ENCODE measurements around the gene CEACAM1.
"Not testable (repeated sequence)": the region's sequence is repeated elsewhere in the genome, so short reads cannot be mapped to it uniquely, and the experiment has no call there.

Gene CEACAM1

GRCh38 chr19:42467183-42467760 lies 61.0 kb downstream of the CEACAM1 start:
- Histone ChIP-seq H3K36me3 (ENCODE audit: control insufficient read depth, insufficient read depth, low read length) (no peaks in the 10 kb centered on the region), H3K27me3 (ENCODE audit: control insufficient read depth, insufficient read depth, low read length) (no peaks in the 10 kb centered on the region), H3K9ac (ENCODE audit: low read length) (no peak overlapping the region), H3K4me1 (ENCODE audit: control insufficient read depth, insufficient read depth, low read length) (peaks cover 16% of the 10 kb centered on the region), H3K4me3 (ENCODE audit: low read length) (no peak overlapping the region), H3K9me3 (ENCODE audit: control insufficient read depth, low read length) (no peaks in the 10 kb centered on the region)

- no peaks in the 10 kb centered on the region for H3K27me3 ChIP-seq (ENCODE audit: control insufficient read depth, insufficient read depth, low read length)
- no peaks in the 10 kb centered on the region for H3K36me3 ChIP-seq (ENCODE audit: control insufficient read depth, insufficient read depth, low read length)
- H3K4me3 ChIP-seq (ENCODE audit: low read length), result no peak overlapping the region
- H3K9ac ChIP-seq (ENCODE audit: low read length), result no peak overlapping the region
- no peaks in the 10 kb centered on the region for H3K9me3 ChIP-seq (ENCODE audit: control insufficient read depth, low read length)
- peaks cover 11% of the 10 kb centered on the region for H3K4me1 ChIP-seq (ENCODE audit: control insufficient read depth, insufficient read depth, low read length)
These were observed 61.6 kb downstream of the CEACAM1 start for GRCh38 chr19:42466521-42467182.

- Histone ChIP-seq H3K4me3 (ENCODE audit: low read length) (no peak overlapping the region), H3K27me3 (ENCODE audit: control insufficient read depth, insufficient read depth, low read length) (no peaks in the 10 kb centered on the region), H3K36me3 (ENCODE audit: control insufficient read depth, insufficient read depth, low read length) (no peaks in the 10 kb centered on the region), H3K9ac (ENCODE audit: low read length) (no peak overlapping the region), H3K9me3 (ENCODE audit: control insufficient read depth, low read length) (no peaks in the 10 kb centered on the region), H3K4me1 (ENCODE audit: control insufficient read depth, insufficient read depth, low read length) (peaks cover 7% of the 10 kb centered on the region)
These were observed 62.4 kb downstream of the CEACAM1 start for GRCh38 chr19:42465827-42466280.

- H3K27me3 ChIP-seq (ENCODE audit: control insufficient read depth, insufficient read depth, low read length), result no peaks in the 10 kb centered on the region
- H3K9ac ChIP-seq (ENCODE audit: low read length), result no peak overlapping the region
- no peak overlapping the region for H3K4me3 ChIP-seq (ENCODE audit: low read length)
- peaks cover 7% of the 10 kb centered on the region for H3K4me1 ChIP-seq (ENCODE audit: control insufficient read depth, insufficient read depth, low read length)
- no peaks in the 10 kb centered on the region for H3K9me3 ChIP-seq (ENCODE audit: control insufficient read depth, low read length)
- H3K36me3 ChIP-seq (ENCODE audit: control insufficient read depth, insufficient read depth, low read length), result no peaks in the 10 kb centered on the region
These were observed 66.5 kb downstream of the CEACAM1 start for GRCh38 chr19:42461700-42462324.

GRCh38 chr19:42461231-42461630 lies 67.0 kb downstream of the CEACAM1 start:
- H3K36me3 ChIP-seq (ENCODE audit: control insufficient read depth, insufficient read depth, low read length); H3K27me3 ChIP-seq (ENCODE audit: control insufficient read depth, insufficient read depth, low read length); H3K4me3 ChIP-seq (ENCODE audit: low read length); H3K9ac ChIP-seq (ENCODE audit: low read length); H3K9me3 ChIP-seq (ENCODE audit: control insufficient read depth, low read length); H3K4me1 ChIP-seq (ENCODE audit: control insufficient read depth, insufficient read depth, low read length): not testable (repeated sequence)

GRCh38 chr19:42459926-42460325 lies 68.4 kb downstream of the CEACAM1 start:
- peaks cover 11% of the 10 kb centered on the region for H3K4me1 ChIP-seq (ENCODE audit: control insufficient read depth, insufficient read depth, low read length)
- no peaks in the 10 kb centered on the region for H3K36me3 ChIP-seq (ENCODE audit: control insufficient read depth, insufficient read depth, low read length)
- no peaks in the 10 kb centered on the region for H3K27me3 ChIP-seq (ENCODE audit: control insufficient read depth, insufficient read depth, low read length)
- no peak overlapping the region for H3K9ac ChIP-seq (ENCODE audit: low read length)
- H3K4me3 ChIP-seq (ENCODE audit: low read length), result no peak overlapping the region
- H3K9me3 ChIP-seq (ENCODE audit: control insufficient read depth, low read length), result no peaks in the 10 kb centered on the region

Measured in mucosa of stomach (tissue), 1 donor.